ENCODE data around the gene PLEKHN1. TPM values are rescaled to one million over a fixed set of nuclear protein-coding genes. Genes with fewer than 3 reads are reported as not detected.
A peak's percentile ranks its signal among the peaks of the same experiment; 100 is the strongest.

Gene PLEKHN1
- total RNA-seq, 4 donors from 2014 or later = 0.17 to 0.50 (median 0.19) TPM; not detected in 1

DNA sequence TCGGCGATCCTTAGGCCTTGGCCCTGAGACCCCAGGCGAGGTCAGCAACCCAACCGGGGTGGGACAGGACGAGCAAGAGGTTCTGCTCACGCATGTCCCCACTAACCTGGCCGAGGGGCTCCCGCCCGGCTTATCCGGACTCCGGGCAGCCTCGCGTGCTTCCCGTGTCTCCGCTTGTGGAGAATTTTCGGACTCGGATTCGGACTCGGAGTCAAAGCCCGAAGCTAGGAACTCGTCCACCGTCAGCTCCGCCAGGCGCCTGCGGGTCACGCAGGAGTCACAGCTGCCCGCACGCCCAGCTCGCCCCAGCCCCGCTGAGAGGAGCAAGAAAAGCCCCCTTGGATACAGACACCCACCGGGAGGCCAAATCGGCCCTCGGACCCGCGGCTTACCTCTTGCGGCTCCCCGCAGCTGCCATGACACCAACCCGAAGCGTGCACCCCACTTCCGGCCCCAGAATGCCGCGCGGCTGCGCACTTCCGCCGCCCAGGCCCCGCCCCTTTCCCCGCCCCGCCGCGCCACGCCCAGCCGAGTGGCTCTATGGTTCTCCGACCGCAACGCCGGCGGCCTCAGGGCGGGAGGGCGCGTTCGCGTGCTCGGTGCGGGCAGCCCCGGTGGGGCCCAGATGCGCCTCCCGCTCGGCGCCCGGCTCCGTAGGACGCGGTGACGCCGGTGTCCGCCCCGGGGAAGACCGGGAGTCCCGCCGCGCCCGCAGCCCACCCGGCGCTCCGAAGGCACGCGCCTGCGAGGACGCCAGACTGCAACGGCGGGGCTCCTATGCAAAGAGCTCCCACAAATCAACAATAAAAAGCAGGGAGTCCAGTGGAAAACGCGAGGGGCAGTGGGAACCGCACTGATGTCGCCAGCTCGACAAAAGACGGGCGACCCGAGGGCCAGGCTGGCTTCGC, 7.2 kb upstream of the PLEKHN1 start, which contains the start of gene NOC2L:
NOC2L (minus strand) TSS at position 434 of the 908 bp plus-strand sequence; CDS start at position 418, 16 bp downstream.
- TF ChIP-seq POLR2A (IDR thresholded peaks at IDR 0.05; ENCODE audit: low read depth) = no peak
- TF ChIP-seq, protein P1, sequence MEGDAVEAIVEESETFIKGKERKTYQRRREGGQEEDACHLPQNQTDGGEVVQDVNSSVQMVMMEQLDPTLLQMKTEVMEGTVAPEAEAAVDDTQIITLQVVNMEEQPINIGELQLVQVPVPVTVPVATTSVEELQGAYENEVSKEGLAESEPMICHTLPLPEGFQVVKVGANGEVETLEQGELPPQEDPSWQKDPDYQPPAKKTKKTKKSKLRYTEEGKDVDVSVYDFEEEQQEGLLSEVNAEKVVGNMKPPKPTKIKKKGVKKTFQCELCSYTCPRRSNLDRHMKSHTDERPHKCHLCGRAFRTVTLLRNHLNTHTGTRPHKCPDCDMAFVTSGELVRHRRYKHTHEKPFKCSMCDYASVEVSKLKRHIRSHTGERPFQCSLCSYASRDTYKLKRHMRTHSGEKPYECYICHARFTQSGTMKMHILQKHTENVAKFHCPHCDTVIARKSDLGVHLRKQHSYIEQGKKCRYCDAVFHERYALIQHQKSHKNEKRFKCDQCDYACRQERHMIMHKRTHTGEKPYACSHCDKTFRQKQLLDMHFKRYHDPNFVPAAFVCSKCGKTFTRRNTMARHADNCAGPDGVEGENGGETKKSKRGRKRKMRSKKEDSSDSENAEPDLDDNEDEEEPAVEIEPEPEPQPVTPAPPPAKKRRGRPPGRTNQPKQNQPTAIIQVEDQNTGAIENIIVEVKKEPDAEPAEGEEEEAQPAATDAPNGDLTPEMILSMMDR (IDR thresholded peaks at IDR 0.05) = peak in 1 of 3 experiments; percentile 21
- TF ChIP-seq POLR2AphosphoS5 (IDR thresholded peaks at IDR 0.05) = peak; percentile 70 to 80
- TF ChIP-seq EP300 (IDR thresholded peaks at IDR 0.05) = no peak
- intact Hi-C loops (cut with DNase I) = no loop called here
- 5% methylated on average over 28 of the region's 101 CpGs for WGBS
- no peaks in the 10 kb centered on the region for H3K9me3 ChIP-seq
- no peaks in the 10 kb centered on the region for H3K27me3 ChIP-seq
- peaks cover 29 to 54% (median 49%) of the 10 kb centered on the region in 4 donors for H3K36me3 ChIP-seq
- peaks cover 29 to 62% (median 44%) of the 10 kb centered on the region in 4 donors for H3K4me1 ChIP-seq
- H3K27ac ChIP-seq (replicated peaks in 1 of 4) = peak within 1 kb of the TSS; percentile 60 to 64 (median 60)
- DNase-seq (ENCODE audit: extremely low spot score) = peak; percentile 99
- H3K4me3 ChIP-seq = peak within 1 kb of the TSS; percentile 61 to 100 (median 97)

DNA sequence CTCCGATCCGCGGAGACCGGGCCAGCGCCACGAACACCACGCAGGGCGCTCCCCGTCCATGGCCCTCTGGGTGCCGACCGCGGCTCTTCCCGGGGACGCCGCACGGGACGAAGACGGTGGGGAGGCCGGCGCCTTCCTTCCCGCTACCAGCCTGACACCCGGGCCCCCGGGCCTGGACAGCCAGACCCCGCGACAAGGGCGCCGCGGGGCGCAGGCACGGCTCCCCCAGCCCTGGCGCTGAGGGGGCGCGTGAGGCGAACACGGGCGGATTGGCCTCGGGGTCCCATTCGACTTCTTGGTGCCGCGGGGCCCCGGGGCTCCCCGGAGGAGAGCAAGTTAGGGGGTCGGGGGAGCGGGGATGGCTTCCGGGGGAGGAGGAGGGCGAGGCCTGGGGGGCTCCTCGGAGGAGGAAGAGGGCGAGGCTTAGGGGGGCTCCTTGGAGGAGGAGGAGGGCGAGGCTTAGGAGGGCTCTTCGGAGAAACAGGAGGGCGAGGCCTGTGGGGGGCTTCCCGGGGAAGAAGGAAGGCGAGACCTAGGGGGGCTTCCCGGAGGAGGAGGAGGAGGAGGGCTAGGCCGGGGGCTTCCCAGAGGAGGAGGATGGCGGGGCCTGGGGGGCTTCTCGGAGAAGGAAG, 6.4 kb upstream of the PLEKHN1 start:
- DNase-seq (ENCODE audit: extremely low spot score) = no peak
- H3K36me3 ChIP-seq = peaks cover 21 to 49% (median 43%) of the 10 kb centered on the region in 4 donors
- H3K4me1 ChIP-seq = peaks cover 29 to 62% (median 44%) of the 10 kb centered on the region in 4 donors
- intact Hi-C loops (cut with DNase I) = no loop called here
- no peaks in the 10 kb centered on the region for H3K9me3 ChIP-seq
- peak overlapping the region in 1 of 4 donors; percentile 60 for H3K27ac ChIP-seq (replicated peaks in 1 of 4)
- H3K4me3 ChIP-seq = peak overlapping the region; percentile 61 to 100 (median 97)
- TF ChIP-seq POLR2A (IDR thresholded peaks at IDR 0.05; ENCODE audit: low read depth) (no peak), POLR2AphosphoS5 (IDR thresholded peaks at IDR 0.05) (no peak), EP300 (IDR thresholded peaks at IDR 0.05) (no peak)
- TF ChIP-seq, protein P1 (IDR thresholded peaks at IDR 0.05) = no peak
- no peaks in the 10 kb centered on the region for H3K27me3 ChIP-seq
- 16% methylated on average over 34 of the region's 57 CpGs for WGBS

DNA sequence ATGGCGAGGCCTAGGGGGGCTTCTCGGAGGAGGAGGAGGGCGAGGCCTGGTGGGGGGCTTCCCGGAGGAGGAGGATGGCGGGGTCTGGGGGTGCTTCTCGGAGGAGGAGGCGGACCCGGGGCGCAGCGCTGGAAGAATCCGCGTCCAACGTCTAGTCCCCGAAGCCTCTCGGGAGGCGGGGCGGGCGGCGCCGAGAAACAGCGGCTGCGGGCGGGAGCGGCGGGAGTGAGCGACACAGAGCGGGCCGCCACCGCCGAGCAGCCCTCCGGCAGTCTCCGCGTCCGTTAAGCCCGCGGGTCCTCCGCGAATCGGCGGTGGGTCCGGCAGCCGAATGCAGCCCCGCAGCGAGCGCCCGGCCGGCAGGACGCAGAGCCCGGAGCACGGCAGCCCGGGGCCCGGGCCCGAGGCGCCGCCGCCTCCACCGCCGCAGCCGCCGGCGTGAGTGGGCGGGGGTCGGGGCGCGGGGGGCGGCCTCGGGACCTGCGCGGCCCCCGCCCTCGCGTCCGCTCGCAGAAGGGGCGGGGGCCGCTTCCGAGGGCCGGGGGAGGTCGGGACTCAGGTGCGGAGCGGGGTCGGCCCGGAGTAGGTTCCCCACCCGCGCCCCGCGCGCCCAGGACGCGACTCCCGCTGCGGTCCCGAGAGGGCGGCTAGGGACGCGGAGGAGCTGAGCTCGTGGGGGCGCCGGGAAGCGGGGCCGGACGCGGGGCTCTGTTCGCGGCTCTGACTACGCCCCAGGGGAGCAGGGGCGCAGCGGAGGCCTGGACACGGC, 5.7 kb upstream of the PLEKHN1 start, which contains the start of gene KLHL17:
KLHL17 (plus strand) TSS at position 222 of the 769 bp plus-strand sequence; CDS start at position 332, 110 bp downstream.
- intact Hi-C loops (cut with DNase I) = no loop called here
- no peaks in the 10 kb centered on the region for H3K27me3 ChIP-seq
- H3K4me3 ChIP-seq = peak within 1 kb of the TSS; percentile 61 to 100 (median 97)
- peaks cover 14 to 47% (median 37%) of the 10 kb centered on the region in 4 donors for H3K36me3 ChIP-seq
- TF ChIP-seq EP300 (IDR thresholded peaks at IDR 0.05) (no peak), POLR2AphosphoS5 (IDR thresholded peaks at IDR 0.05) (peak in 1 of 2 donors; percentile 22)
- H3K9me3 ChIP-seq = no peaks in the 10 kb centered on the region
- peak within 1 kb of the TSS in 3 of 4 donors; percentile 15 to 60 (median 33) for H3K27ac ChIP-seq (replicated peaks in 1 of 4)
- H3K4me1 ChIP-seq = peaks cover 29 to 62% (median 44%) of the 10 kb centered on the region in 4 donors
- DNase-seq (ENCODE audit: extremely low spot score) = no peak
- WGBS = 0% methylated on average over 5 of the region's 109 CpGs

DNA sequence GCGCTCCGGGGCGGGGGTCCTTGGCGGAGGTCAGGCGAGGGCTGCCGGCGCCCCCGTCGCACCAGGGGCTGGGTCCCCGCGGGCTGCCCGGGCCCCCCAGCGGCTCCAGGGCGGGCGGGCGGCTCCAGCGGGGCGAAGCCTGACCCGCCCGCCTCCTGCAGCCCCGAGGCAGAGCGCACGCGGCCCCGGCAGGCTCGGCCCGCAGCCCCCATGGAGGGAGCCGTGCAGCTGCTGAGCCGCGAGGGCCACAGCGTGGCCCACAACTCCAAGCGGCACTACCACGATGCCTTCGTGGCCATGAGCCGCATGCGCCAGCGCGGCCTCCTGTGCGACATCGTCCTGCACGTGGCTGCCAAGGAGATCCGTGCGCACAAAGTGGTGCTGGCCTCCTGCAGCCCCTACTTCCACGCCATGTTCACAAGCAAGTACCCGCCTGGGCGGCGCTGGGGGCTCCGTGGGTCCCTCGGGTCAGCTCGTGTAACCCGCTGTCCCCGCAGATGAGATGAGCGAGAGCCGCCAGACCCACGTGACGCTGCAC, 5.1 kb upstream of the PLEKHN1 start:
- peak overlapping the region in 3 of 4 donors; percentile 15 to 60 (median 33) for H3K27ac ChIP-seq (replicated peaks in 1 of 4)
- TF ChIP-seq EP300 (IDR thresholded peaks at IDR 0.05) (no peak), POLR2AphosphoS5 (IDR thresholded peaks at IDR 0.05) (no peak)
- TF ChIP-seq, protein P1 (IDR thresholded peaks at IDR 0.05) = no peak
- intact Hi-C loops (cut with DNase I) = no loop called here
- H3K36me3 ChIP-seq = peaks cover 8 to 40% (median 31%) of the 10 kb centered on the region in 4 donors
- H3K4me3 ChIP-seq = peak overlapping the region; percentile 61 to 100 (median 97)
- no peaks in the 10 kb centered on the region for H3K9me3 ChIP-seq
- WGBS = 97% methylated on average over 6 of the region's 56 CpGs
- no peaks in the 10 kb centered on the region for H3K27me3 ChIP-seq
- peaks cover 34 to 62% (median 50%) of the 10 kb centered on the region in 4 donors for H3K4me1 ChIP-seq
- no peak for DNase-seq (ENCODE audit: extremely low spot score)
